Astrocyte of the spinal cord (primary cell): ENCODE measurements around the gene ASAP3.

Experiments
- DNase-seq: peaks from one replicate; pipeline ENCODE4 v3.0.0; 2011; ENCODE audit warnings: low read depth, low spot score
- H3K4me3 ChIP-seq: 2 replicates; pipeline ENCODE4 v1.5.1; 2011; ENCODE audit warnings: low read depth, mild to moderate bottlenecking, low read length, moderate library complexity
- in situ Hi-C: cut with HindIII; loops from 2 replicates; pipeline ENCODE4 v1.10.0; 2017; ENCODE audit warnings: low sequenced_read_pairs
- TF ChIP-seq, protein P1 (sequence below): IDR thresholded peaks from 2 replicates; pipeline ENCODE4 v1.5.1; 2012; ENCODE audit warnings: low read depth, mild to moderate bottlenecking, low read length, inconsistent platforms

ASAP3 gene

GRCh38 chr1:23442751-23443150 is 41.2 kb downstream of the ASAP3 start:
- DNase-seq: no peak
- in situ Hi-C loops: no loop called here
- TF ChIP-seq, protein P1, sequence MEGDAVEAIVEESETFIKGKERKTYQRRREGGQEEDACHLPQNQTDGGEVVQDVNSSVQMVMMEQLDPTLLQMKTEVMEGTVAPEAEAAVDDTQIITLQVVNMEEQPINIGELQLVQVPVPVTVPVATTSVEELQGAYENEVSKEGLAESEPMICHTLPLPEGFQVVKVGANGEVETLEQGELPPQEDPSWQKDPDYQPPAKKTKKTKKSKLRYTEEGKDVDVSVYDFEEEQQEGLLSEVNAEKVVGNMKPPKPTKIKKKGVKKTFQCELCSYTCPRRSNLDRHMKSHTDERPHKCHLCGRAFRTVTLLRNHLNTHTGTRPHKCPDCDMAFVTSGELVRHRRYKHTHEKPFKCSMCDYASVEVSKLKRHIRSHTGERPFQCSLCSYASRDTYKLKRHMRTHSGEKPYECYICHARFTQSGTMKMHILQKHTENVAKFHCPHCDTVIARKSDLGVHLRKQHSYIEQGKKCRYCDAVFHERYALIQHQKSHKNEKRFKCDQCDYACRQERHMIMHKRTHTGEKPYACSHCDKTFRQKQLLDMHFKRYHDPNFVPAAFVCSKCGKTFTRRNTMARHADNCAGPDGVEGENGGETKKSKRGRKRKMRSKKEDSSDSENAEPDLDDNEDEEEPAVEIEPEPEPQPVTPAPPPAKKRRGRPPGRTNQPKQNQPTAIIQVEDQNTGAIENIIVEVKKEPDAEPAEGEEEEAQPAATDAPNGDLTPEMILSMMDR: no peak
- no peak overlapping the region for H3K4me3 ChIP-seq

- H3K4me3 ChIP-seq: no peak overlapping the region
- no peak for DNase-seq
- in situ Hi-C loops: no loop called here
- TF ChIP-seq, protein P1: no peak
Observed at GRCh38 chr1:23441446-23442148, 42.4 kb downstream of the ASAP3 start.

- H3K4me3 ChIP-seq: no peak overlapping the region
- DNase-seq: no peak
- TF ChIP-seq, protein P1: no peak
- in situ Hi-C loops: no loop called here
Observed at GRCh38 chr1:23438545-23438944, 45.4 kb downstream of the ASAP3 start.

DNA sequence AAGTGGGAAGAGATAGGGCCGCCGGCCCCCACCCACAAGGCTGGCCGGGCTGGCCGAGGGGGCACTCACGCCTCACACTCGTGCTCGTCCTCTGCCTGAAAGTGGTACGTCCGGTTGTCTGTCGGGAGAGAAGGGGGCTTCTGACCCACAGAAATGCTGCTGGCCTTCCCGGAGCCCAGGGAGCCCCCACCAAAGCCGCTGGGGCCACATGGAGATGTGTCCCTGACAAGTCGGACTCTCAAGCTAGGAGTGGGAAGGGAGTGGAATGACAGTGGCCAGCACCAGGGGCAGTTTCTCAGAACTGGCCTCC is 46.7 kb downstream of the ASAP3 start:
- in situ Hi-C loops: no loop called here

GRCh38 chr1:23436520-23437354 is 47.2 kb downstream of the ASAP3 start:
- no peak for DNase-seq
- in situ Hi-C loops: no loop called here
- H3K4me3 ChIP-seq: no peak overlapping the region
- TF ChIP-seq, protein P1: no peak

More for the DNA sequence above, 46.7 kb downstream of the ASAP3 start:
- TF ChIP-seq, protein P1: no peak
- DNase-seq: no peak
- no peak overlapping the region for H3K4me3 ChIP-seq

GRCh38 chr1:23434260-23434775 is 49.7 kb downstream of the ASAP3 start:
- in situ Hi-C loops: no loop called here
- no peak overlapping the region for H3K4me3 ChIP-seq
- no peak for DNase-seq
- TF ChIP-seq, protein P1: no peak
